Measurements from ENCODE around the gene CALML4.
"Not testable (repeated sequence)": the region's sequence is repeated elsewhere in the genome, so short reads cannot be mapped to it uniquely, and the experiment has no call there.

The CALML4 gene

GRCh38 chr15:68207176-68207935 lies 2.2 kb upstream of the CALML4 start:
- FAIRE-seq, result no peak

DNA sequence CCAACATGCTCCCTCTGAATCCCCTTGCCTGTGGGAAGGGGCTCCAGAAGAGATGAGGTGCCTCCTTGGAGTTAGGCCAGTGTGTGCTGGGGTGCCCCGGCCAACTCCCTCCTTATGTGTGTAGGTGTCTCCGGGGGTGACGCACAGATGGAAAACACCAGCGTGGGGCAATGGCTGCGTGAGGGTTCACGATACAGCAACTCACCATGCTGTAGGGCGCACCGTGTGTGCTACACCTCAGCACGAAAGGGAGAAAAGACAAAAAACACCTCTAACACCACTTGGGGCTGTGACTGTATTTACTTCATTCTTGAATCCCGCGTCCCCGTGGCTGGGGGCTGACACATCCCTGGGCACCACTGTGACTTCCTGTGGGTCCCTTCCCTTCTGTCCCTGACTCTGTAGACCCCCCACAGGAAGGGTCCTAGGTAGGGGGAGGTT lies 1.6 kb upstream of the CALML4 start:
- no peak for FAIRE-seq

GRCh38 chr15:68205954-68206539 lies 915 bp upstream of the CALML4 start:
- FAIRE-seq, result no peak

GRCh38 chr15:68205558-68205944 lies 419 bp upstream of the CALML4 start:
- FAIRE-seq, result no peak

DNA sequence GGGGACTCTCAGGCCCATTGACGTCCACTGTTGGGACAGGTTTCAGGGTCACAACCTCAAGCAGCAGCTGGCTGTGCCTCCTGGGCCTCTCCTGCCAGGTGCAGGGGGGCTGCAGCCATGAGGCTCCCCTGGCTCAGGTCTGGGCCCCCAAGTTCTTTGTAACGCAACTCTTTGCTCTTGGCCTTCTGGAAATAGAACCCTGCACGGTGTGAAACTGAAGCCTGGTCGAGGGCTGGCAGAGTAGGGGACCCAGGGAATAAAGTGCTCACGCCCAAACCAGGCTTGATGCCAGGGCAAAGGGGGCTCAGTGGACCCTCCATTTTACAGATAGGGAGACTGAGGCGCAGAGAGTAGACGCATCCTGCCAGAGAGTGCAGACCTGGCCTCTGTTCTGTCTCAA lies 771 bp downstream of the CALML4 start:
- FAIRE-seq, result no peak

GRCh38 chr15:68203956-68204355 lies 1.2 kb downstream of the CALML4 start:
- no peak for FAIRE-seq

DNA sequence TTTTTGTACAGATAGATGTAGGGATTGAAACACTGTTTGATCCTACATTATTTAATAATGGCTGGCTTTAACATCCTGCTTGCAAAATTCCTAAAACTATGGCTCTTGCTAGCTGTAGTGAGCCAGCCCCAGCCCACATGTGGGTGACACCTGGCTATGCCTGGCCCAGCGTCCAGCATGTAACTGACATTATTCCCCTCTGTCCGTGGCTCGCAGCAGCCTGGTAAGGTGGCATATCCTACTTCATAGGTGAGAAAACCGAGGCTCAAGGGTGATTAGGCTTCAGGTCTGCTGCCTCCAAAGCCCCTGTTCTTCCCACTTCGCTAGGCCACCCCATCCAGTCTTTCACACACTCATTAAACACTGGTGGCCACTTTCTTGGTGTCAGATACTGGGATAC lies 1.6 kb downstream of the CALML4 start:
- no peak for FAIRE-seq

- FAIRE-seq, result not testable (repeated sequence)
Measured at GRCh38 chr15:68202994-68203393, 2.1 kb downstream of the CALML4 start.

GRCh38 chr15:68201879-68202261 lies 3.3 kb downstream of the CALML4 start:
- no peak for FAIRE-seq

- FAIRE-seq, result no peak
Measured at GRCh38 chr15:68201153-68201878, 3.8 kb downstream of the CALML4 start.

GRCh38 chr15:68200016-68200861 lies 4.9 kb downstream of the CALML4 start:
- no peak for FAIRE-seq

DNA sequence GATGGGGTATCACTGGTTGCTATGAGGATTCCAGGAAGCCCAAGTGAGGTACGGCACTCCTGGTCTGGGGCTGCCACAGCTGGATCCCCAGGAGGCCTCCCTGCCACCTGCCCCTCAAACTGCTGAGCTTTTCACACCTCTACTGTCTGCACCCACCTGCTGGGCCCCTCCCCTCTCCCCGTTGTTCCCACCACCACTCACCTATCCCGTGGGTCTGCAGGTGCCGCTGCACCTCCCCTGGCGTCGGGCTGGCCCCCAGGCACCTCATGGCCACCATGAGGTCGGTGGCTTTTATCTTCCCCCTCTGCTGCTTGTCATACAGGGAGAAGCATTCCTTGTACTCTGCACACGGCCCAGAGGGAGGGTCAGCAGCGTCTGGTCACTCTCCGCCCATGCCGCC lies 5.8 kb downstream of the CALML4 start:
- FAIRE-seq, result no peak

DNA sequence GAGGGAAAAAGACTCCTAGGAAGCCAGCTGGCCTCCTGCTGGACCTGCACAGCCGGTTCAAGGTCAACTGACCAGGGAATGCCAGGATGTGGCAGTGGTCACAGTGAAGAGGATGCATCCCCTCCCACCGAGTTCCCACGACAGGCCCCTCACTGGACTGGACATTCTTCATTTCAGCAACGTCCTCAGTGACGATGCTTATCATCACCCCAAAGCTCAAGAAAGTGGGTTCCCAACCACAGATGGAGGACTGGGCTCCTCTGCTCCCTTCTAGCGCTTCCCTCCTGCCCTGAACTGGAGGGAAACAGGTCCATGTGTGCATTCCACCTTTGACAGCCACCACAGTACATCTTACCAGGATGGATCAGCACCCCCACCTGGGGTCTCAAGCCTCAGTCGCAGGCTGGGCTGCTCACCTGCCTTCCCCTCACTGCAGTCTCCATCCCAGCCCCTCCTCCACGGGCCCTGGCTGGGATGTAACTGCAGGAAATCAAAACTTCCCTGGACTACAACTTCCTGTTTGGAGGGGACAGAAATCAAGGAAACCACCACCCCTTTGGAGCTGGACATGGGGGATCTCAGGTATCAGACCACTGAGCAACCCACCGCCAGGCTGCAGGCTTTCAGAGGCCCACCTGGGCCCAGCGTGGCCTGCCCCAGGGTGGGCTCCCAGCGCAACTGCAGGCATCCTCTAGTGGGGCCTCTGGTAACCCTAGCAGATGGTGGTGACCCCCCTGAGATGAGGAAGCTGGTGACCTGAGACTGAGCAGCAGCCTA lies 7.3 kb downstream of the CALML4 start:
- no peak for FAIRE-seq

DNA sequence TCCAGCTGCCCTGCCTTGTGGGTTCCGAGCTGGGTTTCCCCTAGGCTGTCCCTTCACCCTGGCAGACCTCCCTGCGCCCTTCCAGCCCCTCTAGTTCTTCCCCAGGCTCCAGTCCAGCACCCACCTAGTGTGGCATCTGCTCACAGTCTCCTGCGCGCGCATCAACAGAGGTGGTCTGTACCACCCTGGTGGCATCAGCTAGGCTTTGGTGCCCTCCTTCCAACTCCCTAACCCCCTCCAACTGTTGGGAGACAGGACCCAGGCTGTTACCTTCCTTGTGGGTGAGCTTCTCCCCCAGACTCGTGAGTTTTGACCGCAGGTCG lies 8.0 kb downstream of the CALML4 start:
- FAIRE-seq, result no peak

DNA sequence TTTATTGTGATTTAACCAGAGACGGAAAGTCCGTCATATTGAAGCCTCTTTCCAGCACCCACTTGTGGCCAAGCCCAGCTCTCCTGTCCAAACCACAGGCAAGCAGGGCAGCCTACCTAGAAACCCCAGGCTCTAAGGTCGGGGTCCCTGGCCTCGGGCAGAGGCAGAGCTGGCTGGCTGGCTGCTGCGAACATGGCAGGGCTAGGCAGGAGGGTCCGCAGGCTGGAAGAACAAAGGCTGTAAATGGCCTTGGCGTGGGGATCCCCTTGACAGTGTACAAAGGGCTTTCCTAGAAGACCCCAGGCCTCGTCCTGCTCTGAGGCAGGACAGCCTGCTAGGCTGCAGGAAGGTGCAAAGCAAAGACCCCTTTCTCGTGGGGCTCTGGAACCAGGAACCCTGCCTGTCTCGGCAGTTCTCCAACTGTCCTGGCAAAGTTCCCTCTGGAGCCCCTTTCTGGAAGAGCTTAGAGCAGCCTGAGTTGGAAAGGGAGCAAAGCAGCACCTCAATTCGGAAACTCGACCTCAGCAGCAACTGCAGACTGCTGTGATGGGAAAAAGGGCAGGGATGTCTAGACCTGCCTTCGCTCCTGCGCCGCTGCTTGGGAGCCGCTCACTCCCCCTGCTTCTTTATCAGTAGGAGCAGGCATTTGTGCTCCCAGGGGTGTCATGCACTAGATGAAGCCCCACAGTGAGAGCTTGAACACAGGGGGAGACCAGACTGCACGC lies 8.5 kb downstream of the CALML4 start:
- no peak for FAIRE-seq

DNA sequence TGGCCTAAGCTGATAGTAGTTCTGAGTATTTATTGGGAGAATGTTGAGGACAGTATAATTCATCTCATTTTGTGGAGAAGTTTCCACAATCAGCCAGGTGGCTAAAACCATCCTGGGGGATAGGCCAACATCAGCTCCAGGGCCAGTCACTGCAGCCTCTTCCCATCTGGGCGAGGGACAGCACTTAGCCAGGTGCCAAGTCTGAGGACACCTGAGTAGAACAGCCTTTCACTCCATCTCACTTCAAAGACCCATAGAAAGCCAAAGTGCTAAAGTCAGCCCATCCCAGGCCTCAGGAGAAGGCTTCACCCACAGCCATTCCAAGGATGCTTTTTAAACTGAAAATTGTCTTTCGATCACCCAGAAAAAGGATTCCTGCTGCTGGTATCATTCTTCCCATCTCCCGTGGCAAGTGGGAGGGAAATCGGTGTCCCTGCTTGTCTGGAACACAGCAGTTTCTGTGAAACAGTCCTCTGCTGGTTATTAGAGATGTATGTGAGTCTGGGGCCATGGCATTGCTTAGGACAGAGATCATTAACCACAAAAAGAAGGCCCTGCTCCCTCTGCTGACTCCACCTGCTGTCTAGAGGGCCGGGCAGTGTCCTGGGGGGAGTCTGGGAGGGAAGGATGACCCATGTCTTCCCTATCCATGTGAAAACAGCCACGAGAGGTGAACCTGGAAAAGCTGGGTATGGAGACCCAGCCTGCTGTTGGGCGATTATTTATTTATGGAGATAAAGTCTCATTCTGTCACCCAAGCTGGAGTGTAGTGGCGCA lies 9.6 kb downstream of the CALML4 start:
- FAIRE-seq, result no peak

DNA sequence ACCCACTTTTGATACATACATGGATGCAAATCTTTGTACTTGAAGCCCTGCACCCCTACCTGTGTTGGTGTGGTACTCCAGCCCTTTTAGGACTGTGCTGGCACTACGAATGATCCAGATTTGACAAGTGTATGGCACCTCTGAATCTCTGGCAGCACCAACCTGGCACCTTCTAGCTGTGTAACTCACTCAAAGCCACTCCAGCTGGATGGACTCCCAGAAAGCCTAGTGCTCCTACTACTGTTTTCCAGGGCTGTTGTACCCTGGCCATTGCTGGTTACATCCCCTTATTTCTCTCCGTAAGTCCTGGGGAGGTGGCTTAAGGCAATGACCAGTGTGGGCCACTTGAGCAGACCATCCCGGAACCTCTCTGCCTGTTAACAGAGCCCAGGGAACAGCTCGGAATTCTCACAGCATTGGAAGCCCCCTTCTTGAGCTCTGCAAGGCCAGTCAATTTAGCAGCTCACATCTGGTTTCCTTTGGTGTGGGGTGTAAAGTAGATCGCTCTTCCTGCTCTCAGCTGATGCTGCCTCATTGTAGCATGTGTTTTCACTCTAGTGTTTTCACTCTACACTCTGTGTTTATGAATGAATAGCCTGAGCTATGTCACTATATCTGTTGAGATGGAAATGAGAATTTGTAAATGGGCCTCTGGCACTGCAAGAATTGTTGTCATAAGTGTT lies 12.2 kb downstream of the CALML4 start:
- FAIRE-seq, result no peak

GRCh38 chr15:68192117-68192516 lies 13.0 kb downstream of the CALML4 start:
- FAIRE-seq, result no peak

DNA sequence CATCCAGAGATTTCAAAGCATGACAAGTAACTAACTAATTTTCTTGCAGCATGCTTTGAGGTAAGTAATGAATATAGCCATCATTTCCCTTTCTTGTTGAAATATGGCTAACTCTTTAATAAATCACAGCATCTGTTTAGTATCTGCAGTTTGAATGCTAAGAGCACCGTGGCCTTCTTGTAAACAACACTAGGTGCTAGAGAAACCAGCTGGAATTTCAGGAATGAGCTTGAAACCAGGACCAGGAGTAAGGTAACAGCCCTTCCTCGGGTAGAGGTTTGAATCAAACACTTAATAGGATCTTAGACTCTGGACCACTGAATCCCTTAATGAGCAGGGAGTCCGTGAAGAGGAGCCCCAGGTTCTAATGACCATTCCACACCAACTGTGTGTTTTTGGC lies 13.6 kb downstream of the CALML4 start:
- no peak for FAIRE-seq

DNA sequence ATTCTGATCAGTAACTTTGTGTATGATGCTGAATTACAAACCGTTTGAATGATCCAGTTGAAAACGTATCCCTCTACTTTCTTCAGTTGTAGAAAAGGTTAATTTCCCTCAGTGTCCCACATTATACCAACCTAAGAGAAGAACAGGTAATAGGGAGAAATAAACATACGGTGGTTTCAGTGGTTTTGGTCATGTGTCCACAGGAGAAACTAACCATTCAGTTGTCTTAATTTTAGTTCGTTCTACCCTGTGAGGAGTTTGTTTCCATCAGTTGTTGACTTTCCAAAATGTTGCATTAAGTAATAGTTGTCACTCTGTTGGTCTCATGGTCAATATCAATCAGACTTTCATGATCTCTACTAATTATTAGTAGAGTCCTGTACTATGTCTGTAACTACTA lies 15.1 kb downstream of the CALML4 start:
- no peak for FAIRE-seq

All from colon (tissue), 2 donors.